ENCODE results near the gene NEO1. TPM values are rescaled to one million over a fixed set of nuclear protein-coding genes. Genes with fewer than 3 reads are reported as not detected.

The NEO1 gene
- total RNA-seq, 1 experiment from 2014 or later = 12.4 TPM

DNA sequence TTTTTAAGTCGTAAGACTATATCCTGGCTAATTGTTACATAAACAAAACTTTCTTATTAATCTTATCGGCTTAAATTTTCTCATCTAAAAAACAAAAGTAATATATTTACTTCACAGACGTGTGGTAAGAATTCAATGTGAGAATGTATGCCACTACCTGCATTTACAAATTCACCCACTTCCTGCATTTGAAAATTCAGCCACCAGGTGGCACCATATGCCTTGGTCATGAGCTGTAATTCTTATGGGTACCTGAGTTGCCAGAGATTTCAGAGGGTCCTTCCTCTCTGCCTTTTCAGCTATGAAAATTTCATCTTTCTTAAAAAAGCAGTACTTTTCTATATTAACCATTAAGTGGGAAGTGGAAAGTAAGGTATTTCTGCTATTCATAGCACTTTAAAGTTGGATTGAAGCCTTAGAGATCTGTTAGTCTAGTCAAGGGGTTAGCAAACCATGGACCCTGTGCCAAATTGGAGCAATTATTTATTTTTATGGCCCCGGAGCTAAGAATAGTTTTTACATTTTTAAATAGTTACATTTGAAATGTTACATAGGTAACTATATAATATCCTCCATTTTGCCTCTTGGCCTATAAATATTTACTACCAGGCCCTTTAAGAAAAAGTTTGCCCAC lies 188.7 kb downstream of the NEO1 start:
- Mint-ChIP-seq H3K27me3 (ENCODE audit: insufficient read depth, unreplicated experiment) (no peaks in the 10 kb centered on the region), H3K36me3 (ENCODE audit: insufficient read depth, unreplicated experiment) (no peaks in the 10 kb centered on the region), H3K27ac (ENCODE audit: unreplicated experiment) (no peak overlapping the region), H3K4me1 (ENCODE audit: low read depth, unreplicated experiment) (no peaks in the 10 kb centered on the region), H3K9me3 (ENCODE audit: unreplicated experiment) (no peaks in the 10 kb centered on the region), H3K4me3 (ENCODE audit: unreplicated experiment) (no peak overlapping the region)
- Histone ChIP-seq H3K4me3 (ENCODE audit: low read depth, low read length) (no peak overlapping the region), H3K36me3 (ENCODE audit: control insufficient read depth, insufficient read depth, low read length) (no peaks in the 10 kb centered on the region), H3K27me3 (replicated peaks; ENCODE audit: control insufficient read depth, insufficient read depth, low read length) (no peaks in the 10 kb centered on the region), H3K4me1 (no peaks in the 10 kb centered on the region), H3K9me3 (no peaks in the 10 kb centered on the region)
- no TSS peak for BruUV-seq (replicated peaks)
- POLR2A ChIA-PET = no interaction called here
- DNase-seq = peak; percentile 66 to 74
- TF ChIP-seq, protein P1, sequence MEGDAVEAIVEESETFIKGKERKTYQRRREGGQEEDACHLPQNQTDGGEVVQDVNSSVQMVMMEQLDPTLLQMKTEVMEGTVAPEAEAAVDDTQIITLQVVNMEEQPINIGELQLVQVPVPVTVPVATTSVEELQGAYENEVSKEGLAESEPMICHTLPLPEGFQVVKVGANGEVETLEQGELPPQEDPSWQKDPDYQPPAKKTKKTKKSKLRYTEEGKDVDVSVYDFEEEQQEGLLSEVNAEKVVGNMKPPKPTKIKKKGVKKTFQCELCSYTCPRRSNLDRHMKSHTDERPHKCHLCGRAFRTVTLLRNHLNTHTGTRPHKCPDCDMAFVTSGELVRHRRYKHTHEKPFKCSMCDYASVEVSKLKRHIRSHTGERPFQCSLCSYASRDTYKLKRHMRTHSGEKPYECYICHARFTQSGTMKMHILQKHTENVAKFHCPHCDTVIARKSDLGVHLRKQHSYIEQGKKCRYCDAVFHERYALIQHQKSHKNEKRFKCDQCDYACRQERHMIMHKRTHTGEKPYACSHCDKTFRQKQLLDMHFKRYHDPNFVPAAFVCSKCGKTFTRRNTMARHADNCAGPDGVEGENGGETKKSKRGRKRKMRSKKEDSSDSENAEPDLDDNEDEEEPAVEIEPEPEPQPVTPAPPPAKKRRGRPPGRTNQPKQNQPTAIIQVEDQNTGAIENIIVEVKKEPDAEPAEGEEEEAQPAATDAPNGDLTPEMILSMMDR (IDR thresholded peaks at IDR 0.05; ENCODE audit: insufficient read depth in 1 of 2, low read depth in 1 of 2, low read length in 1 of 2, severe bottlenecking in 1 of 2, unreplicated experiment in 1 of 2) = peak; percentile 69 to 71
- intact Hi-C loops (cut with micrococcal nuclease; ENCODE audit: unreplicated experiment) = loop anchor here (1.0 to 10.0 kb wide), 4 partner anchors 24 to 456 kb away; partner anchors contain the start of gene ADPGK
- CTCF ChIA-PET = interaction anchor here (0.6 to 2.0 kb wide), 11 partner anchors 9 to 519 kb away, joined by 3 to 14 read pairs (median 5); no protein-coding TSS in a partner anchor

DNA sequence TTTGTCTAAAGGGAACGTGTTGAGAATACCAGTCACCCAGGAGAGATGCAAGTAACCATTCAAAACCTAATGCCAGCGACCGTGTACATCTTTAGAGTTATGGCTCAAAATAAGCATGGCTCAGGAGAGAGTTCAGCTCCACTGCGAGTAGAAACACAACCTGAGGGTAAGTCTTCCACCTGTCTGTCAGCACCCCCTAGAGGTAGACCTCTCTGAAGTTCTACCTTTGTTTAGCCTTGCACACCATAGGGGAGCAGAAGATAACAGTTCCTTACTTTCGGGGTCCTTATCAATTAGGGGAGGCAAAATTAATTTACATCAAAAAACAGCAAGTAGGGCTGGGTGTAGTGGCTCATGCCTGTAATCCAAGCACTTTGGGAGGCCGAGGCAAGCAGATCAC lies 192.1 kb downstream of the NEO1 start:
- H3K9me3 ChIP-seq = no peaks in the 10 kb centered on the region
- H3K4me3 ChIP-seq (ENCODE audit: low read depth, low read length) = no peak overlapping the region
- H3K27me3 ChIP-seq (replicated peaks; ENCODE audit: control insufficient read depth, insufficient read depth, low read length) = no peaks in the 10 kb centered on the region
- H3K27ac Mint-ChIP-seq (ENCODE audit: unreplicated experiment) = no peak overlapping the region
- H3K36me3 ChIP-seq (ENCODE audit: control insufficient read depth, insufficient read depth, low read length) = no peaks in the 10 kb centered on the region
- TF ChIP-seq, protein P1 (IDR thresholded peaks at IDR 0.05; ENCODE audit: insufficient read depth in 1 of 2, low read depth in 1 of 2, low read length in 1 of 2, severe bottlenecking in 1 of 2, unreplicated experiment in 1 of 2) = peak; percentile 43 to 48
- peaks cover 4% of the 10 kb centered on the region for H3K27me3 Mint-ChIP-seq (ENCODE audit: insufficient read depth, unreplicated experiment)
- ChIA-PET POLR2A (no interaction called here), CTCF (interaction anchor here (0.6 kb wide), 1 partner anchor 204 kb away, joined by 3 read pairs; no protein-coding TSS in a partner anchor)
- no peaks in the 10 kb centered on the region for H3K9me3 Mint-ChIP-seq (ENCODE audit: unreplicated experiment)
- no peaks in the 10 kb centered on the region for H3K4me1 Mint-ChIP-seq (ENCODE audit: low read depth, unreplicated experiment)
- no peaks in the 10 kb centered on the region for H3K36me3 Mint-ChIP-seq (ENCODE audit: insufficient read depth, unreplicated experiment)
- DNase-seq = peak in 1 of 2 experiments; percentile 34
- H3K4me3 Mint-ChIP-seq (ENCODE audit: unreplicated experiment) = no peak overlapping the region
- no TSS peak for BruUV-seq (replicated peaks)
- H3K4me1 ChIP-seq = no peaks in the 10 kb centered on the region
- intact Hi-C loops (cut with micrococcal nuclease; ENCODE audit: unreplicated experiment) = loop anchor here (5.0 to 10.0 kb wide), 2 partner anchors 162 to 460 kb away; partner anchors contain the start of gene ADPGK

DNA sequence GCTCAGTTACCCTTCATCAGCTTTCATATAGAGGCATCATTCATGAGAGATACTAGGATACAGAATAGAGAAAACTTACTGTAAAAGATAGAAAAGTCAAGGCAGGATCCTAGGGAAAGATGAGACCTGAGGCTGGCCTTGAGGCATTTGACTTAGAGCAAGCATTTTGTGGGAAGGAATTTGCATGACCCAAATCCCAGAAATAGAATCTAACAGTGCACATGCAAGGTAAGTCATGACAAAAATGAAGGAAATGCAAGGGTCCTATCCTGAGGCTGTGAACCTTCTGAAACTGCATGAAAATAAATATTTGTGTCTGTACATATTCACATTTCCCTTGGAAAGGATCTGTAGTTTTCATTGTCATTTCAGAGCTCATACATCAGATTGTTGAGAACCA lies 194.2 kb downstream of the NEO1 start:
- no TSS peak for BruUV-seq (replicated peaks)
- no peaks in the 10 kb centered on the region for H3K9me3 Mint-ChIP-seq (ENCODE audit: unreplicated experiment)
- Histone ChIP-seq H3K36me3 (ENCODE audit: control insufficient read depth, insufficient read depth, low read length) (no peaks in the 10 kb centered on the region), H3K4me3 (ENCODE audit: low read depth, low read length) (no peak overlapping the region), H3K27me3 (replicated peaks; ENCODE audit: control insufficient read depth, insufficient read depth, low read length) (no peaks in the 10 kb centered on the region), H3K9me3 (no peaks in the 10 kb centered on the region), H3K4me1 (no peaks in the 10 kb centered on the region)
- no peaks in the 10 kb centered on the region for H3K36me3 Mint-ChIP-seq (ENCODE audit: insufficient read depth, unreplicated experiment)
- intact Hi-C loops (cut with micrococcal nuclease; ENCODE audit: unreplicated experiment) = loop anchor here (10.0 kb wide), 1 partner anchor 462 kb away; the partner anchor contains the start of gene ADPGK
- H3K27me3 Mint-ChIP-seq (ENCODE audit: insufficient read depth, unreplicated experiment) = peaks cover 4% of the 10 kb centered on the region
- DNase-seq = no peak
- H3K4me3 Mint-ChIP-seq (ENCODE audit: unreplicated experiment) = no peak overlapping the region
- POLR2A ChIA-PET = interaction anchor here (0.5 kb wide), 1 partner anchor 427 kb away, joined by 3 read pairs; no protein-coding TSS in a partner anchor
- CTCF ChIA-PET = no interaction called here
- TF ChIP-seq, protein P1 (IDR thresholded peaks at IDR 0.05; ENCODE audit: insufficient read depth in 1 of 2, low read depth in 1 of 2, low read length in 1 of 2, severe bottlenecking in 1 of 2, unreplicated experiment in 1 of 2) = no peak
- no peak overlapping the region for H3K27ac Mint-ChIP-seq (ENCODE audit: unreplicated experiment)
- no peaks in the 10 kb centered on the region for H3K4me1 Mint-ChIP-seq (ENCODE audit: low read depth, unreplicated experiment)
